NOMO-1 treated with DMSO at 0.1 percent for 48 hours (cell line): ENCODE results near the gene HOXA13.

ENCODE experiments used
- DNase-seq: peaks from one replicate; lab custom pipeline; 2025; ENCODE audit not compliant: unreplicated experiment; lab: John Stamatoyannopoulos, UW

Gene HOXA13

GRCh38 chr7:27171325-27171636 is 28.6 kb downstream of the HOXA13 start:
- DNase-seq, result no peak

DNA sequence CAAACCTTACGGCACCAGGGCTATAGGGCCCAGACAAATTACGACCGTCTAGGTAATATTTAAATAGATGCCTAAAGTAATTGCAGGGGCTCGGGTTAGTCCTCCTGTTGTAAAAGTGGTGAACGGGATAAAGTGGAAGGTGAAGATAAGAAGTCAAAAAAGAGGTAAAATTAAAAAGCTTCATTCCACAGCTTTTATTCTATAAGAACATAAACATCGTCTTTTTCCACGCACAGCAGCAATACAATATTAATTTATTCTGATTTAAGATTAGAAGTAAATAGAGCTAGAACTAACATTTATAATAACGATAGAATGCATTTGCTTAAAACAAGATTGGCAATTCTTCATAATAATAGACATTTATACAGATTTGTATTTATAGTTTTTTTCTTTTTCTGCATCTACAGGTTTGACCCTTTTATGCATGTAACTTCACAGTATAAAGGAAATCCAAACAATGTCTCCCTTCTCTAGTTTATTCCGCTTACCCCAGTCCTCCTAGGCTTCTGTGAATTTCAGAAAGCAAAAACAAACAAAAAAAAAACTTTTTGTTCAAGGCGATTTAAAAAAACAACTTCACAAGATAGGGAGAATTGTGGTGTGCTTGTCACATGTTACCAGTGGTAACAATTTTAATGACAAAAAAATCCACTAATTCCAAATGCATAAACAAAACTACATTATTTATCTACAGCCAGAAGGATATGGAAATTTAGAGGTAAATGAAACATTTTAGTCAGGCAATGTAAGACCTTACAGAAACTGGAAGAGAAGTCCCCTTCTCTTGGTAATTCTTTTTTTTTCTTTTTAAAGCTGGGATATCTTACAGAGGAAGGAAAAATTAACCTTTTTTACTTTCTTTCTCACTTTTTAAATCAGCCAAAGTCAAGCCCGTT is 29.2 kb downstream of the HOXA13 start:
- no peak for DNase-seq

DNA sequence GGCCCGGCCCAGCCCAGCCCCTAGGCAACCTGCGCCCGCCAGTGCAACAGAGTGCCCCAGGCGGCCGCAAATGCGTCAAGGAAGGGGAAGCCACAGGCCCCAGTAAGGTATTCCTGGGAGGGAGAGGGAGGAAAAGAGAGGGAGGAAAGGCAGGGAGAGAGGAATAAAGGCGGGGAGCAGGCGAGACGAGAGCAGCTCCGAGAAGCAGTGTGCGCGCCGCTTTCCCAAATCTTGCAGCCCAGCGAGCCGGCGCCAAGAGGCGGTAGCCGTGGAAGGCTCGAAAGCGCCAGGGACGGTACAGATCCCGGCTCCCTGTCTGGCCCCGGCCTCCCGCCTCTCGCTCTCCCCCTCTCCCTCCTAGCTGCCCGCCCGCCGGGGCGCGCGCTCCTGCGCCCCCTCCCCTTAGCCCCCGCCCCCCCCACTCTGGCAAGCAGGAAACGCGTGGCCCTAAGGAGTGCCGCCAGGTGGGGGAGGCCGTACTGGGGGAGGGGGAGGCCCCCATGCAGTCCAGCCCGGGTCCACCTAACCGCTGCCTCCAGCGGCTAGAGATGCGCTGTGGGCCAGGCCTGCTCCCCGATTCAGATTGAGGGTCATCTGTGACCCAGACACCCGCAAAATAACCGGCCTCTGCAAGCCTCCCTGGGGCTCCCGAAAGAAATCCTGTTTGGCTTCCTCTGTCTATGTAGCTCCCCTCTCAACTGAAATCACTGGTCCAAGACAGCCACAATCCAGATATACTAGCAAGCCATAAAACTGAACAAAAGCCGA is 30.0 kb downstream of the HOXA13 start:
- no peak for DNase-seq

DNA sequence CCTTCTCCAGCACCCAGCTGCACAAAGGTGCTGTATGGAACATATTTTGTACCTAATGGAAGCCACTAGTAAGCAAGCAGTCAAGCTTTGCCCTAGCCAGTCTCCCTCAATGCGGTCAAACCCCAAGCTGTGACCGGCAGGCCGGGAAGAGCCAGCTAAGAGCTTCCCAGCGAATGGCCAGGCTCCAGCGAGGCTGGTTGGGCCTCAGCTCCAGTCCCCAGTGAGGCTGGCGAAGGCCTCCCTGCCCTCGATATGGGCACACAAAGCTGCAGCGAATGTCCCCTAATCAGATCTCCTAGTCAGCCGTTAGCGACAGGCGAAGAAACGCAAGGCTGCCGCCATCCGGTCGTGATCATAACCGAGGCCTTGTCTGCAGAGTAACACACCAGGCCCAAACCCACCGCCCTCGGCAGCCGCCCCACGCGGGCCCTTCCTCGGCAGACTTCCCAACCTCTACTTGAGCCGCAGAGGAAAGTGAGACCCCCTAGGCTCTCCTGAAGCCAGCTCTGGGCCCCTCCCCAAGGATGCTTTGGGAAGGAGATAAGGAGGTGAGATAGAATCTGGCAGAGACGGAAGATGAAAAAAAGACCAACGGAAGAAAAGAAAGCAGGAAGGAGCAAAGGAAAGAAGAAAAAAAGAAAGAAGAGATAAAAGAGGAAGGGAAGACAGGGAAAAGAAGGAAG is 31.5 kb downstream of the HOXA13 start:
- peak; percentile 69 for DNase-seq

DNA sequence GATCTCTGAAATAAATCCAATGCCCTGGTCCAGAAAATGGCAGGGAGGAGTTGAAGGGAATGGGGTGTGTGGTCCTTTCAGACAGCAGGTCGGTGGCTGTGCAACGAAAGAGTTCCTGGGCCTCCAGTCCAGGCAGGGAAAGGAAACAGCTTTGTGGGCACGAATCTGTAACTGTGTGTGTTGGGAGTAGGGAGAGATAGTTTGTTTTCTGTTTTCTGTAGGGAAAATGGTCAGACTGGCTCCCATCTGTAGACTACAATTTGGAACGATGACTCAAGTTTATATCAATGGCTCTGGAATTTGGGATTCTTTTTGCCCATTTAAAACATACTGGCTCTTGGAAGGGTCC is 32.0 kb downstream of the HOXA13 start:
- no peak for DNase-seq

- DNase-seq, result no peak
Measured at GRCh38 chr7:27166531-27167505, 33.1 kb downstream of the HOXA13 start.

DNA sequence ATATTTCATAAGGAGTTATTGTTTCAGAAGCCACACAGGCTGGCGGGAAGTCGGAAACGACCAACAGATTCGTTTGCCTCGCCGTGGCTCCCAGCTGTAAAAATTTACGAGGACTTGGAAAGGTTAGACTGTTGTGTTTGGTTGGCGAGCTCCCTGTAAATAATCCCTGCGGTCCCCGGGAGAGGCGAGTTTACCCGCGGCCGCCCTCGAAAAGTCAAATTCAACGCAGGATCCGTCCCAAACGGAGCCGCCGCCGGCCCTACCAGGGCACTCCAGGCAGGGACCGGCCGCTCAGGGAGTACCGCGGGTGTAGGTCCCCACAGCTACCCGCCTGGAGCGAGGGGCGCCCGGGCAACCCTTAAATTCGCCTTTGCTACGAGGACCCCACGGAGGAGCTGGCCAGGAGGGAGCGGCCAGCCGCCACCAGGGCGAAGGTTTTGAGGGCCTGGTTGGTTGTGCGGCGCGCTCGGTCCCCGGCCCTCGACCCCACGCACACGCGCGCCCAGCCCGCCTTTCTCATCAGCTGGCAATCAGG is 33.8 kb downstream of the HOXA13 start:
- DNase-seq, result no peak

GRCh38 chr7:27165089-27165995 is 34.5 kb downstream of the HOXA13 start, which contains the start of gene HOXA9:
Gene HOXA9, minus strand, starts transcription at chr7:27165537. Its CDS starts 80 bp downstream, at chr7:27165457.
- DNase-seq, result peak; percentile 88

DNA sequence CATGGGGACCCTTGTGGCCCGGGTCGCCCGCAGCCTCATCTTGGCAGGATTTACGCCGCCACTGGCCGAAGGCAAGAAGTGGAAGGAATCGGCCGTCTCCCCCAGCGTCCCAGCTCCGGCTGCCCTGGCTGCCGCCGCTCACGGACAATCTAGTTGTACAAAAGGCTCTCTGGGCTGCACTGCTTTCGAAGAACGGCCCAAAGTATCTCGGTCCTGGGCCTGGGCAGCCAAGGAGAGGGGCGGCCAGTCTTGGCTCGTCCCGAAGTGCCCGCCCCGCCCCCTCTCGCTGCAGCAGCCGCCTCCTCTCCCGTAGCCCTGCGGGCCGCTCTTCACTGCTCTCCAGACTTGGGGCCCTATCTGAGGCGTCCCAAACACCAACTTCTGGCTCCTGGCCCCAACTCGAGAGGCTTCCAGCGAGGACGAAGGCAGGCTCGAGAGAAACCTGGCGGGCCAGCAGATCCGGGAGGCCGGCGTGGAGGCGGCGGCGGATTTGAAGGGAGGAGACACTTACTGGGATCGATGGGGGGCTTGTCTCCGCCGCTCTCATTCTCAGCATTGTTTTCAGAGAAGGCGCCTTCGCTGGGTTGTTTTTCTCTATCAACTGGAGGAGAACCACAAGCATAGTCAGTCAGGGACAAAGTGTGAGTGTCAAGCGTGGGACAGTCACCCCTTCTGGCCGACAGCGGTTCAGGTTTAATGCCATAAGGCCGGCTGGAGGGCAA is 35.4 kb downstream of the HOXA13 start:
- no peak for DNase-seq

GRCh38 chr7:27164045-27164366 is 35.9 kb downstream of the HOXA13 start:
- DNase-seq, result no peak

DNA sequence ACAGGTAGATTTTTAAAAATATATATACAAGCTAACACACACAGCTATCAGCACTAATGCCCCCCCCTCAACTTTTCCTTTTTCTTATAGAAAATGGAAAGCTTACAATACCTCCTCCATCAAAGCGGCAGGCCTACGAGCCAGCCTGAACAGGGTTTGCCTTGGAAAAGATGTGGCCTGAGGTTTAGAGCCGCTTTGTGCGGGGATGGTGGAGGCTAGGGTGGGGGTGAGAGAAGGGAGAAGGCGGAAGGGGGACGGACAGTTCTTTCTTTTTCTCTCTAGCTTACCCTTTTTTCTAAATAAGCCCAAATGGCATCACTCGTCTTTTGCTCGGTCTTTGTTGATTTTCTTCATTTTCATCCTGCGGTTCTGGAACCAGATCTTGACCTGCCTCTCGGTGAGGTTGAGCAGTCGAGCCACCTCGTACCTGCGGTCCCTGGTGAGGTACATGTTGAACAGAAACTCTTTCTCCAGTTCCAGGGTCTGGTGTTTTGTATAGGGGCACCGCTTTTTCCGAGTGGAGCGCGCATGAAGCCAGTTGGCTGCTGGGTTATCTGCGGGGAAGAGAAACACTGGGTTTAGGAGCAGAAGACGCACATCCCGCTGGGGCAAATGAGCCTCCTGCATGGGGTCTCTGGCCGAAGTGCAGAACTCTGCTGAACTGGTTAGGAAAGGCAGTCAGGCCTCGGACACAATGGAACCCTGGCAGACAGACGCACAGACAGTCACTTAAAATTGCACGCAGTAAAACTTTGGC is 36.4 kb downstream of the HOXA13 start:
- DNase-seq, result no peak

DNA sequence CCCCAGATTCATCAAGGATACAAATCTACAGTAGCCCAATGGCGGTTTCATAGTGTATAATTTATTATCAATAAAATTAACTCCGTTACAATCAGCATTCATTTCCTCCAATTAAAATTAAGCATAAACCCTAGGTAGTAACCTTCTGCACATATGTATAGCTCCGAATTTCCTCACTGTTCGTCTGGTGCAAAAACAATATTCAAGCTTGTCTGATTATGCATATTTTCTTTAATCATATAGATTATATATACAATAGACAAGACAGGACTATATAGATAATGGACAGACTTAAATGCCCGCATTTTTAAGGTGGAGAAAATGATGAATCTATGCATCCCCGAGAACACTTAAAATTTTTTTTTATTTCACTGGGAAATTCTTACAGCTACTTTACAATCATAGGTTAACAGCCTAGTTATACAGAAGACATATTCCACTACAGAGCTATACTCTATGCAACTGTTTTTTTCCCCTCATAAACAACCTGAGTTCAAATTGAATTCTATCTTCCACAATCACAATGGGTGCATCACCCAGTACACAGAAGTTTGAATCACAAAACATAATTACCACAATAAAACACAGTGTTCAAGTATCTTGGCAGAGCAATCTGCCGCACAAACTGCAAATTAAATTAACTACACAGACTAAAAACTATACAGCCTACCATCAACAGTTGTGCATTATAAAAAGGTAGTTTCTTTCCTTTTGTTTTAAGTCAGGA is 37.2 kb downstream of the HOXA13 start:
- DNase-seq, result no peak

DNA sequence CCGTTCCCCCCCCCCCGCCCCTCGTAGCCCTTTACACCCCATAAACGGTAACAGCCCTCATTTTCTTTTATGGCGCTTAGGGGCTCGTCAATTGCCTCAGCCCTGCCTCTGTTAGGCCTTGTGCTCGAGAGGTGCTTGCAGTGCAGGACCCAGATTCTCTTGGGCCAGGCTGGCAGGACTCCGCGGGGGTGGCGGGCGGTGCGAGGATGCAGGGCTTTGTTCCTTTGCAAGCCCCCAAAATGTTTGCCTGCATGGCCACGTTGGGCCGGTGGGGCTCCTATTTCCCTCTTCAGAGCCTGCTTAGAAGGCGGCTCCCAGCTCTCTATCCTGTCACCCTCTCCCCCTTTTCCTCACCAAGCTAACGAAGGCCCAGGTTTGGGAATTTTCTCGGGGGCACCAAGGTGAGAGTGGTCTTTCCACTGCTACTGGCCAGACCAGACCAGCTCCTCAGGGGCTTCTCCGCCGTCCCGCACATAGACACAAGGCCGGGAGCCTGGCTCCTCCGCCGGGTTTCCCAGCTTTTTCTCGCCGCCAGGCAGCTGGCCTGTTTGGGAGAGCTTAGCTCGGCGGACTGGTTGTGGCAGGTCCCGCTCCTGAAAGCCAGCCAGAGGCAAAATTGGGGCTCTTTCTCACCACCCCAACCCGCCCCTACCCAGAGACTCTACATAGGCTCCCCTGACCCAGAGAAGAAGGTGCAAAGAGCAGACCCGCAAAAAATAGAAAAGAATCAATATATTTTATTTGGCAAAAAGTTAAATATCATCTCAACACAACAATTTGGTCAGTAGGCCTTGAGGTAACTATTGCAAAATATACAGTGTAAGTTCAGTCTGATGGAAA is 38.0 kb downstream of the HOXA13 start:
- DNase-seq, result no peak

GRCh38 chr7:27161214-27161720 is 38.6 kb downstream of the HOXA13 start:
- DNase-seq, result peak; percentile 84

DNA sequence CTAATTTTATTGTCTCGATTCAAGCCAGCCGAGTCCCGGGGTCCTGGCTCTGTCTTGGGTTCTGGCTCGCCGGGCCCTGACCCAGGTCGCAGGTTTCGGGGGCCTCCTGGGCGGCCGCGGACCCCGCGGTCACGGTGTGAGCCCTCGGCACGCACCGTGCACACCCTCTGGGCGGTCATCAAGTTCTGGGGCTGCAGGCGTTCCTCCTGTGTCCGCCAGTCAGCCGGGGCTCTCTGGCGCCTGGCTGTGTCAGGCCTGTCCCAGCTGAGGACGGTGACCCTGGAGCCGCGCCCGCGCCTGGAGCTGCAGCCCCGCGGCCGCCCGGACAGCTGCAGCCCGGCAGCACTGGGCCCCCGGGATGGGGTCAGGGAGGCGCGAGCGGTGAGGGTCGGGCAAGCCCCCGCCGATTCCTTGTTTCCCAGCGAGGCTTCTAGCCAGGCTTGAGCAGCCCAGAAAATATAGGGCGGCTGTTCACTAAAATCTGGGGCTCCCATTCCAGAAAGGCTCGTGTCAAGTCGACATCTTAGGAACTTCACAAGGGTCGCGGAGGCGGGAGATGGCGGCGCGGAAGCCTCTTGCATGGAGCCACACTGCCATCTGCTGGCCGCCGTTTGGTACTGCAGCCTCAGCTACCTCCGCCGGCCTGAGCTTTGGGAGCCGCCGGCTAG is 39.2 kb downstream of the HOXA13 start:
- peak; percentile 83 for DNase-seq

- DNase-seq, result no peak
Measured at GRCh38 chr7:27160145-27160545, 39.7 kb downstream of the HOXA13 start.
